ENCODE results near the gene ELOVL2.

ELOVL2 gene

DNA sequence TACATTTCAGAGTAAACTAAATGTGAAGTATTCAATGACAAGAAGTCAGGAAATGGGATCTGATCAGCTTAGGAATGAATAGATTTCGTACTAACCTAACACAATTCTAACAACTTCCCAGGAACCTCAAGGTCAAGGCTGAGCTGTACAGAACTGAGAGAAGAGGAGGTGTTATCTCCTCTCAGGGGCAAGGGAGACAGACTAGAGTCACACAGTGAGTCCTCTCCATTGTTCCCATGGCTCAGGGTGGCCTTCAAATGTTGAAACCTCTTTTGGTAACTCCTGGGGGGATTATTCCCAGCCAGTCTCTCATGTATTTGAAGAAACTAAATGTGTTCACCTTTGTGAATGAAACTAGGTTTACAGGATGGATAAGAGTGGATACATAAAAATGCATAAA is 27.7 kb downstream of the ELOVL2 start:
- no peak for DNase-seq (ENCODE audit: low read depth)
- no peak overlapping the region for H3K4me3 ChIP-seq (ENCODE audit: low read depth, low read length)
- TF ChIP-seq, protein P1, sequence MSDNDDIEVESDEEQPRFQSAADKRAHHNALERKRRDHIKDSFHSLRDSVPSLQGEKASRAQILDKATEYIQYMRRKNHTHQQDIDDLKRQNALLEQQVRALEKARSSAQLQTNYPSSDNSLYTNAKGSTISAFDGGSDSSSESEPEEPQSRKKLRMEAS (IDR thresholded peaks at IDR 0.05; ENCODE audit: low read depth, low read length) = no peak
- TF ChIP-seq, protein P2, sequence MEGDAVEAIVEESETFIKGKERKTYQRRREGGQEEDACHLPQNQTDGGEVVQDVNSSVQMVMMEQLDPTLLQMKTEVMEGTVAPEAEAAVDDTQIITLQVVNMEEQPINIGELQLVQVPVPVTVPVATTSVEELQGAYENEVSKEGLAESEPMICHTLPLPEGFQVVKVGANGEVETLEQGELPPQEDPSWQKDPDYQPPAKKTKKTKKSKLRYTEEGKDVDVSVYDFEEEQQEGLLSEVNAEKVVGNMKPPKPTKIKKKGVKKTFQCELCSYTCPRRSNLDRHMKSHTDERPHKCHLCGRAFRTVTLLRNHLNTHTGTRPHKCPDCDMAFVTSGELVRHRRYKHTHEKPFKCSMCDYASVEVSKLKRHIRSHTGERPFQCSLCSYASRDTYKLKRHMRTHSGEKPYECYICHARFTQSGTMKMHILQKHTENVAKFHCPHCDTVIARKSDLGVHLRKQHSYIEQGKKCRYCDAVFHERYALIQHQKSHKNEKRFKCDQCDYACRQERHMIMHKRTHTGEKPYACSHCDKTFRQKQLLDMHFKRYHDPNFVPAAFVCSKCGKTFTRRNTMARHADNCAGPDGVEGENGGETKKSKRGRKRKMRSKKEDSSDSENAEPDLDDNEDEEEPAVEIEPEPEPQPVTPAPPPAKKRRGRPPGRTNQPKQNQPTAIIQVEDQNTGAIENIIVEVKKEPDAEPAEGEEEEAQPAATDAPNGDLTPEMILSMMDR (IDR thresholded peaks at IDR 0.05; ENCODE audit: low read depth, low read length) = no peak
- TF ChIP-seq POLR2A (IDR thresholded peaks at IDR 0.05; ENCODE audit: extremely low read depth, insufficient read length) (no peak), MYC (IDR thresholded peaks at IDR 0.05; ENCODE audit: low read depth, low read length) (no peak)

DNA sequence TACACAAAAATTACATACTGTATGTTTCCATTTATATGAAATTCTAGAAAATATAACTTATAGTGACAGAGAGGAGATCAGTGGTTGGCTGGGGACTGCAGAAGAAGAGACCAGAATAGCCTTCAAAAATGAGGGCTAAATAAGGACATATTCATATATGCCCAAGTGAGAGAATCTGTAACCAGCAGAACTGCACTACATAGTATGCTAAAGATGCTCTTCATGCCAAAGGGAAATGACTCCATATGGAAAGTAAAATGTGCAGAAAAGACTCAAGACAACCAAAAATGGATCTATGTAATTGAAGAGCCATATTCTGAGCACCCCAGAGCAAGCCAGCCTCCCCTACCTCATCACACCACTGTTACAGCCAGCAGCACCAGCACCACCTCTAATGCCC is 29.0 kb downstream of the ELOVL2 start:
- TF ChIP-seq POLR2A (IDR thresholded peaks at IDR 0.05; ENCODE audit: extremely low read depth, insufficient read length) = no peak
- TF ChIP-seq, protein P2 (IDR thresholded peaks at IDR 0.05; ENCODE audit: low read depth, low read length) = no peak
- TF ChIP-seq MYC (IDR thresholded peaks at IDR 0.05; ENCODE audit: low read depth, low read length) = no peak
- TF ChIP-seq, protein P1 (IDR thresholded peaks at IDR 0.05; ENCODE audit: low read depth, low read length) = no peak
- no peak for DNase-seq (ENCODE audit: low read depth)
- H3K4me3 ChIP-seq (ENCODE audit: low read depth, low read length) = no peak overlapping the region

DNA sequence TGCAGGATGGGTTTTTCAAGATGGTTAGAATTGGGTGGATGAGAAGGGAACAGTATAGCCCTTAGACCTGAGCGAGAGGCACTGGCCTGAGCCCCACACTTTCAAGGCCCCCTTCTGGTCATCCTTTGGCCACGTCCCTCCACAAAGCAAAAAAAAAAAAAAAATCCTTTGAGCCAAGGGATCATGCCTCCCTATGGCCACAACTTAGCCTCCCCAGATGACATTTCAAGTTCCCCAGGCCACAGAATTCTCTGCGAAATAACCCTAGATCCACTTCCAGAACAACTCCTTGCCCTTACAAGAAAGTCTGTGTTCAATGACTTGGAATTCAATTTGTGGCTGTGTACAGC is 30.4 kb downstream of the ELOVL2 start:
- H3K4me3 ChIP-seq (ENCODE audit: low read depth, low read length) = no peak overlapping the region
- no peak for DNase-seq (ENCODE audit: low read depth)
- TF ChIP-seq POLR2A (IDR thresholded peaks at IDR 0.05; ENCODE audit: extremely low read depth, insufficient read length) (no peak), MYC (IDR thresholded peaks at IDR 0.05; ENCODE audit: low read depth, low read length) (no peak)
- TF ChIP-seq, protein P1 (IDR thresholded peaks at IDR 0.05; ENCODE audit: low read depth, low read length) = no peak
- TF ChIP-seq, protein P2 (IDR thresholded peaks at IDR 0.05; ENCODE audit: low read depth, low read length) = no peak

DNA sequence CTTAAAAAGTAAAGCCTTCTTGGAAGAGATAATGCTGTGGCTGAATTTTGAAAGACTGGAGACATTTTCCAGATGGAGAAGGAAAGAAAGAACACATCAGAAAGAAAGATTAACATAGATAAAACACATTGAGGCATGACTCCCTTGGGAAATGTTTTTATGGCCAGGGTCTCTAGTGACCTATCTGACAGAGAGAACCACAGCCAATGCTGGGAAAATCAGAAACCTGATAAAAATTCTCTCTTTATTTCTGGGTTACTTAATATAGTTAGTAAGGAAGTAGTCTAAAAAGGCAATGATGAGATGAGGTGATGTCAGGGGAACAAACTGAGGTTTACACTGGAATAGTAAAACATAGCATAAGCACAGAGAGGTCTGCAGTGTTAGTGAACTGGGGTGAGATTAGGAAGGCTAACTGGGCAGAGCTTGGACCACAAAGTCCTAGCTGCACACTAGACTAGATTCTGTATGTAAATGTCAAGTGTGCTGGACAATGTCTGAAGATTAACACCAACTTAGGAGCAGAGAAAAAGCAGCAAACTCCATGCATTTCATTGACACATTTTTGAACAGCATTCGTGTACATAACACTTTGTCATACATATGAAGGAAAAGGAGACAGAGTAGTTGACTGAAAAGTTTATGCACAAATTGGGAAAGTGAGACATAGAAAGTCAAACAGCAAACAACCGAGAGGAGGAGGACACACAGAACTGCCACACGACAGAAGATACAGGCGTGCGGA is 31.0 kb downstream of the ELOVL2 start:
- no peak overlapping the region for H3K4me3 ChIP-seq (ENCODE audit: low read depth, low read length)
- no peak for TF ChIP-seq MYC (IDR thresholded peaks at IDR 0.05; ENCODE audit: low read depth, low read length)
- TF ChIP-seq, protein P2 (IDR thresholded peaks at IDR 0.05; ENCODE audit: low read depth, low read length) = no peak
- DNase-seq (ENCODE audit: low read depth) = no peak

DNA sequence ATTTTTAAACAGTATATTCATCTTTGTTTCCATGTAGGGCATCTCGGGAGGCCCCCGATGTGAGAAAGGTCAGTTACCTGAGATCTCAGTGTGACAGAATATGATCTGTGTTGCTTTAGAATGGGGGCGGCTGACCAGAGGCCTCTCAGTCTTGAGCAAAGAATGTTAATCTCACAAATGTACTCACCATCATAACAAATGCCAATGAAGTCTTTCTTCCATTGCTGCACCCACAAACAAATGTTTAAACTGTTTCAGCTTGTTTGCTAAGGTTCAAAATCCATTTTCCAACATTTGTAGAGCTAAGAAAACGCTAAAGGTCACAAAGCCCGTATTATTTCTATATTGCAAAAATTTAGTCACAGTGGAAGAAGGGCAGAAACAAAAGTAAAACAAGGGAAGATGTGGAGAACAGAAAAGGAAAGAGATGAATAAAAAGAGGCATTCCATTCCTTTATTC is 31.8 kb downstream of the ELOVL2 start:
- no peak overlapping the region for H3K4me3 ChIP-seq (ENCODE audit: low read depth, low read length)
- TF ChIP-seq MYC (IDR thresholded peaks at IDR 0.05; ENCODE audit: low read depth, low read length) = no peak
- no peak for DNase-seq (ENCODE audit: low read depth)

DNA sequence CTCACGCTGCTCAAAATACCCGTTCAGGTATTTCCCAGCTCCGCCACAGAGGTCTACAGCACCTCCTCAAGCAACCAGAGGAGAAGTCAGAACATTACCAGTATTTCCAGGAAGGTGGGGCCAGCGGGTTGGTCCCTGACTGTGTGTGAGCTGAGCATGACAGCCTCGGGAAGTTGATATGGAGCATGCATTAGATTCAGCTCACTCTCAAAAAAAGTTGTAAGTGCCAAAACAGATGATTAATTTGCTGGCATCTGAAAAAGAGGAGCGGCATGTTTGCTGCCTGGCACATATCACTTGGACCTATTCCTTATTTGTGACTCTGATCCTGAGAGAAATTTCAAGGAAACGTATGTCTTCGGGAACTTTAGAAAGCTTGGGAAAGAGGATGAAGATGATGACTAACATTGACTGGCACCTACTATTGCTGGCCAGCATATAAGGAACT is 32.3 kb downstream of the ELOVL2 start:
- no peak overlapping the region for H3K4me3 ChIP-seq (ENCODE audit: low read depth, low read length)
- TF ChIP-seq MYC (IDR thresholded peaks at IDR 0.05; ENCODE audit: low read depth, low read length) (no peak), POLR2A (IDR thresholded peaks at IDR 0.05; ENCODE audit: extremely low read depth, insufficient read length) (no peak)
- TF ChIP-seq, protein P1 (IDR thresholded peaks at IDR 0.05; ENCODE audit: low read depth, low read length) = no peak
- TF ChIP-seq, protein P2 (IDR thresholded peaks at IDR 0.05; ENCODE audit: low read depth, low read length) = no peak
- no peak for DNase-seq (ENCODE audit: low read depth)
